MG63 (cell line): Measurements from ENCODE around the gene PRR5L. TPM values are rescaled to one million over a fixed set of nuclear protein-coding genes. Genes with fewer than 3 reads are reported as not detected.

Experiments used
- DNase-seq: peaks from one replicate; pipeline ENCODE4 v3.0.0-alpha.2; 2020
- H3K27me3 ChIP-seq: fragments of 250-450 bp; sonication (Bioruptor Pico); 2 replicates; pipeline ENCODE4 v1.5.1; 2020; ENCODE audit warnings: mild to moderate bottlenecking, moderate library complexity
- H3K36me3 ChIP-seq: fragments of 250-450 bp; sonication (Bioruptor Pico); 2 replicates; pipeline ENCODE4 v1.5.1; 2020; ENCODE audit warnings: mild to moderate bottlenecking, moderate library complexity
- H3K4me3 ChIP-seq: fragments of 250-450 bp; sonication (Bioruptor Pico); 2 replicates; pipeline ENCODE4 v1.5.1; 2020; ENCODE audit warnings: mild to moderate bottlenecking, moderate library complexity
- H3K9me3 ChIP-seq: fragments of 250-450 bp; sonication (Bioruptor Pico); 2 replicates; pipeline ENCODE4 v1.5.1; 2020; ENCODE audit warnings: mild to moderate bottlenecking, moderate library complexity
- total RNA-seq: library from RNA; depleted of rRNA; stranded (reverse); fragments of >200 nt; shearing (Covaris generic); gene quantifications from 2 replicates; pipeline ENCODE4 v1.2.3, GENCODE V29; 2014; ENCODE audit warnings: low replicate concordance

Gene PRR5L
- total RNA-seq, 1 experiment from 2014 or later = 5.3 TPM

- Histone ChIP-seq H3K4me3 (peak overlapping the region; percentile 36), H3K9me3 (no peaks in the 10 kb centered on the region), H3K27me3 (peaks cover 67% of the 10 kb centered on the region), H3K36me3 (no peaks in the 10 kb centered on the region)
- peak; percentile 21 for DNase-seq
Observed at GRCh38 chr11:36376009-36376887, 80.2 kb downstream of the PRR5L start.

DNA sequence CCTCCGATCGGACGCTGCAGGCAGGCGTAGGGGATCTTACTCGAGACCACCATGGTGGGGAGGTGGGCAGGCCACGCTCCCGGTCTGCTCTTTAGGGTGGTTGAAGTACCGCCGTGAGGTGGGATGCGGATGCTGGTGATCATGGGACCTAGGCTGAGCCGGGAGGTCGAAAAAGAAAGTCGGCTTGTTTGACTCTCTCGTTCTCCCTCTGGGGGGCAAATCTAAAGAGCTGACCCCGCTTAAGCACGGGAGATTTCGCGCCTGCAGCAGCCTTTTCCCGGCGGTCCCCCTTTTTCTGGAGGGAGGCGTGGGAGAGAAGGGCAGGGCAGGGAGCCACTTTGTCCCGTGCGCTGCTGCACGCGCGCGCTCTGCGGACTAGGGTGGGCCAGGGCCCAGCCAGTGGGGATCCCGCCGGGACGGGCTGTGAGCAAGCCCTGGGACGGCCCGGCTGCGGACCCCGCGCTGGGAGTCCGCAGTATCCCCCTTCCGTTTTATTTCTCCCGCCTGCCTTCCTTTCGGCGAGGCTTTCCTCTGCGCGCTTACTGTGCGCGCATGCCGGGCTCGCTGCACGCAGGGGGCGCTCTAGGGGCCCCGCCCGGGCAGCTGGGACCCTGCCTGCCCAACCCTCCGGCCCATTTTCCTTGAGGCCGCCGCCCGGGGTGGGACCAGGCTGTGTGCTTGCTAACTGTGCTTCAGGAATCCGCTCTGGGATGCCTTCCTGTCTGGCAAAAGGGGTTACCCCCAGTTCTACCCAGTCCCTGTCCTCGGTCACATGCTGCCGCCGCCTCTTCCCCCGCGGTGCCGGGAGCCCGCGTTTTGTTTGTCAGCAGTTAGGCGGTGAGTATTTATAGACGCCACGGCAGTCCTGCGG, 81.0 kb downstream of the PRR5L start:
- no peaks in the 10 kb centered on the region for H3K9me3 ChIP-seq
- peaks cover 67% of the 10 kb centered on the region for H3K27me3 ChIP-seq
- no peaks in the 10 kb centered on the region for H3K36me3 ChIP-seq
- H3K4me3 ChIP-seq = peak overlapping the region; percentile 36
- DNase-seq = peak; percentile 30

- Histone ChIP-seq H3K36me3 (no peaks in the 10 kb centered on the region), H3K27me3 (peaks cover 66% of the 10 kb centered on the region), H3K9me3 (no peaks in the 10 kb centered on the region), H3K4me3 (peak overlapping the region; percentile 36)
- DNase-seq = no peak
Observed at GRCh38 chr11:36377759-36378564, 81.9 kb downstream of the PRR5L start.

- no peak for DNase-seq
- H3K4me3 ChIP-seq = no peak overlapping the region
- no peaks in the 10 kb centered on the region for H3K9me3 ChIP-seq
- no peaks in the 10 kb centered on the region for H3K36me3 ChIP-seq
- H3K27me3 ChIP-seq = peaks cover 53% of the 10 kb centered on the region
Observed at GRCh38 chr11:36379653-36380052, 83.6 kb downstream of the PRR5L start.

- Histone ChIP-seq H3K36me3 (no peaks in the 10 kb centered on the region), H3K9me3 (no peaks in the 10 kb centered on the region), H3K4me3 (no peak overlapping the region), H3K27me3 (peaks cover 45% of the 10 kb centered on the region)
- no peak for DNase-seq
Observed at GRCh38 chr11:36380296-36381014, 84.4 kb downstream of the PRR5L start.

DNA sequence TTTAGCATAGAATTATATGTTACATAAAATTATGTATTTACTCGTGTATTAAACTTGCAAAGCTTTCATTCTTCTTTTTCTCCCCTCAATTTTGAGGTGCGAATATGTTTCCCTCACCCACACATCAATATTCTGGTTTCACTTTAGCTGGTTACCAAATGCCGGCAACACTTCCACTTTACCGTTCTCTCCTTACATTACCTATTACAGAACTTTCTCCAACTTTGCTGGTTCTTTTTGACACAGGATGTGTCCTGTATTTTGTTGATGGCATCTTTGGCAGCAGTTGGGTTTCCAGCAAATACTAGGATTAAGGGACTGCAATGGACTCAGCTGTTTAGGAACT, 84.9 kb downstream of the PRR5L start:
- DNase-seq = no peak
- H3K27me3 ChIP-seq = peaks cover 40% of the 10 kb centered on the region
- no peak overlapping the region for H3K4me3 ChIP-seq
- no peaks in the 10 kb centered on the region for H3K9me3 ChIP-seq
- no peaks in the 10 kb centered on the region for H3K36me3 ChIP-seq

DNA sequence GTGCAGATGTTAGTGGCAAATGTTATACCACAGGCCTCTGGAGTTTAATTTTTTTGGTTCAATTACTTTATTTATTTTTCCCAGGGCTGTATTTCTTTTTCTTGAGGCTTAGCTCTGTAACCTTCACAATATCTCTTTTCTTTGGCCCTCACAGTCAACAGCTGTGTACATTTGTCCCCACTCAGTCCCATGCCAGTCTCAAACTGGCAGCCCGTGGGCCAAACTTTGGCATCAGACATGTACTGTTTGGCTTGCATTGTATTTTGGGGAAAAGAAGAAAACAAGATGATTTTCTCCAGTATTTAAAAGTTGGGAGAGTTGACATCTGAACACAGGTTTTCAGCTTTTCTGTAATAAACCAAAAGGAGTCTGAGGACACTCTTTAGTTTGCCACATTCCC, 87.1 kb downstream of the PRR5L start:
- no peak for DNase-seq
- H3K27me3 ChIP-seq = peaks cover 19% of the 10 kb centered on the region
- H3K36me3 ChIP-seq = no peaks in the 10 kb centered on the region
- no peaks in the 10 kb centered on the region for H3K9me3 ChIP-seq
- H3K4me3 ChIP-seq = no peak overlapping the region

DNA sequence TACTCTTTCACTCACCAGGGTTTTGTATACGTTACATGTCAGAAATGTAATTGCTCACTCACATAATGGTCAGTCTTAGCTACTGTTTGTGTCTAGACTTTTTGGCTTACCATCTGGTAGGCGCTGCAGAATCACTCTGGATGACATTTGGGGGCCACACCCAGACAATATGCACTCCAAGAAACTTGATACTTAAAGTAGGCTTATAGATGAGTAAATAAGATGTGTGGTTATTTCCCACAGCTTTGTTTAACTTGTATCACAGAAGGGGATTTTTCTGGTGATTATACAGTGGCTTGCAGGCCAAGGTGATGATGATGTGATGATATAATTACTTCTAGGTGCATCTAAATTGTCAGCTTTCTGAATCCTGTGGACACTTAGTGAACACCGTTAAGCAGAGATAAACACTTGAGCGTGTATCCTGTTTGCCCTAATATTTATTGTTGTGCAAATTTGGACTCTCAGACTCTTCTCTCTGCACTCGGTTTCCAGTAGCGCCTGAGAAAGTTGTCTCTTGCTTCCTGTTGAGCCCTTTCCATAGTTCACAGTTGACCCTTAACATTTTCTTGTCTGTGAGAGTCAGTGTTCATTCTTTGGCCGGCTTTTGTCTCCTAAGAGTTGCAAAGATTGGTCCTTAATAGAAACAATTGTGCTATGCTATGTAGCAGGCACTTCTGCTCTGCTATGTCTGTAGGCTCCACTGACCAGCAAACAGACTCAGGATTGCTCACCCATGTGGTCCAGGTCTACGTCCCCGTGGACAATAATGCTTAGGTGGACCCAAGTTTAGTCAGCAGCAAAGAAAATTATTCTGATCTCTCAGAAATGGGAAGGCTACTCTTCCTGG, 89.3 kb downstream of the PRR5L start:
- no peaks in the 10 kb centered on the region for H3K9me3 ChIP-seq
- H3K4me3 ChIP-seq = no peak overlapping the region
- peak; percentile 85 for DNase-seq
- H3K36me3 ChIP-seq = no peaks in the 10 kb centered on the region
- H3K27me3 ChIP-seq = peaks cover 9% of the 10 kb centered on the region

GRCh38 chr11:36386411-36386810, 90.3 kb downstream of the PRR5L start:
- Histone ChIP-seq H3K4me3 (no peak overlapping the region), H3K27me3 (peaks cover 3% of the 10 kb centered on the region; the same call in 1 of the 2 replicates)

DNA sequence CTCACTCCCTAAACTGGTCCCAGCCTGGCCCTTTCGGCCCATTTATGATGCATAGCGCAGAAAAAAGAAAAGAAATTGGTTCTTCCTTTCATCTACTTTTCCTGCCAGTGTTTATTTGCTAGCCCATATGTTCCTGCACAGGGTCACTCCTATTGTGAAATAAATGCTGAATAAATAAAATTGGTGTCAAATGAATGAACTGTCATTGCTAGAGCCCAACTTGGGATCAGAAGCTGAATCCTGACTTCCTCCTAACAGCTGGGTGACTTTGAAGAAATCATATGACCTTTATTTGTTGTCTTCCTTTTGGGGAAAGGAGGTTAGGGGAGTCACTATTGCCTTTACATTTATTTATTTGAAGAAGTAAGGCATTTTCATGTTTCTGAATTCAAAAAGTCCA, 92.0 kb downstream of the PRR5L start:
- no peak for DNase-seq
- peaks cover 14% of the 10 kb centered on the region for H3K27me3 ChIP-seq
- H3K4me3 ChIP-seq = no peak overlapping the region
- H3K9me3 ChIP-seq = no peaks in the 10 kb centered on the region
- H3K36me3 ChIP-seq = no peaks in the 10 kb centered on the region

More at GRCh38 chr11:36386411-36386810, 90.3 kb downstream of the PRR5L start:
- Histone ChIP-seq H3K9me3 (no peaks in the 10 kb centered on the region), H3K36me3 (no peaks in the 10 kb centered on the region)
- no peak for DNase-seq

DNA sequence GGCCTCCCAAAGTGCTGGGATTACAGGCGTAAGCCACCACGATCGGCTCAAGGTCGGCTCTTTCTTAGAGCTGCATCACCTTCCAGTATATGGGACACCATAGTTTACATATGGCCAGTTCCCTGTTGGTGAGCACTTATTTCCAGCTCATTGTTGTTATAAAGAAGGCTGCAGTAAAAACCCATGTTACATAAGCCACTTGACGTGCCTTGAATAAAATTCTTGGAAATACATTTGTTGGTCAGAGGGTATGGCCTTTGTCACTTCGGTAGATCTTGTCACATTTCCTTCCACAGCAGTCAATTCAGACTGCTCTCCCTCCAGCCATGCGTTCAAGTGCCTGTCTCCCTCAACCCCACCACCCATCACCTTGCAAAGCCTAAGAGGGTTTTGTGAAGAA, 92.9 kb downstream of the PRR5L start:
- no peaks in the 10 kb centered on the region for H3K9me3 ChIP-seq
- H3K27me3 ChIP-seq = peaks cover 18% of the 10 kb centered on the region
- H3K4me3 ChIP-seq = no peak overlapping the region
- no peak for DNase-seq
- H3K36me3 ChIP-seq = no peaks in the 10 kb centered on the region

- no peaks in the 10 kb centered on the region for H3K36me3 ChIP-seq
- H3K4me3 ChIP-seq = no peak overlapping the region
- H3K27me3 ChIP-seq = peaks cover 22% of the 10 kb centered on the region
- H3K9me3 ChIP-seq = no peaks in the 10 kb centered on the region
- no peak for DNase-seq
Observed at GRCh38 chr11:36389811-36390210, 93.7 kb downstream of the PRR5L start.

- DNase-seq = no peak
- no peak overlapping the region for H3K4me3 ChIP-seq
- H3K36me3 ChIP-seq = no peaks in the 10 kb centered on the region
- peaks cover 22% of the 10 kb centered on the region for H3K27me3 ChIP-seq
- H3K9me3 ChIP-seq = no peaks in the 10 kb centered on the region
Observed at GRCh38 chr11:36390963-36391471, 94.9 kb downstream of the PRR5L start.

DNA sequence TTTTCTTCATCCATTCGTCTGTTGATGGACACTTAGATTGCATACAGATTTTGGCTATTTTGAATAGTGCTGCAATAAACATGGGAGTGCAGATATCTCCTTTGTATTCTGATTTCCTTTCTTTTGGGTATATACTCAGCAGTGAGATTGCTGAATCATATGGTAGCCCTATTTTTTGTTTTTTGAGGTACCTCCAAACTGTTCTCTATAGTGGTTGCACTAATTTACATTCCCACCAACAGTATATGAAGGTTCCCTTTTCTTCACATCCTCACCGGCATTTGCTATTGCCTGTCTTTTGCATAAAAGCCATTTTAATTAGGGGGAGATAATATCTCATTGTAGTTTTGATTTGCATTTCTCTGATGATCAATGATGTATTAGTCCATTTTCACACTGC, 96.1 kb downstream of the PRR5L start:
- DNase-seq = no peak
- Histone ChIP-seq H3K9me3 (no peaks in the 10 kb centered on the region), H3K4me3 (no peak overlapping the region), H3K36me3 (no peaks in the 10 kb centered on the region), H3K27me3 (peaks cover 22% of the 10 kb centered on the region)

GRCh38 chr11:36394056-36394455, 98.0 kb downstream of the PRR5L start:
- H3K36me3 ChIP-seq = no peaks in the 10 kb centered on the region

More at GRCh38 chr11:36394056-36394455, 98.0 kb downstream of the PRR5L start:
- Histone ChIP-seq H3K27me3 (peaks cover 20% of the 10 kb centered on the region), H3K9me3 (no peaks in the 10 kb centered on the region), H3K4me3 (no peak overlapping the region)
- no peak for DNase-seq
